ENCODE results near the gene MEP1A.
"Not testable (repeated sequence)": the region's sequence is repeated elsewhere in the genome, so short reads cannot be mapped to it uniquely, and the experiment has no call there.

Gene MEP1A

DNA sequence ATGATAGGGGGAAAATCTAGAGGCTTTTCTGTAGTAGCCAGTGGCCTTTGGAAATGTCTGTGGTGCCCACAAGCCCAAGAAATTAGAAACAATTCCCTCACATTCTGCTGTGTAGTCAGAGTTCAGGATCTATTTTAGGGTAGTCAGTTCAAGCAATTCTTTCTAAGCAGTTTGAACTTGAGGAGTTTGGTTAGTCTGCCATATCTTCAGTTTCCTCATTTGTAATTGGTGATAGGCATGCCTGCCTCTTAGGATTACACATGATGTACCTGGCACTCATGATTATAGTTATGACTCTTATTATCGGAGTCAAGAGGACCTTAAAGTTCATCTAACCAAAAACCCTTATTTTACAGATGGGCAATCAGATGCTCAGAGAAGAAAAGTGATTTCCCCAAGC is 21.2 kb upstream of the MEP1A start:
- no peak overlapping the region for H3K4me3 ChIP-seq (ENCODE audit: low read depth, low read length)
- DNase-seq (ENCODE audit: low read depth): peak; percentile 25
- TF ChIP-seq MYC (IDR thresholded peaks at IDR 0.05; ENCODE audit: low read depth, low read length): no peak
- no peak for TF ChIP-seq POLR2A (IDR thresholded peaks at IDR 0.05; ENCODE audit: extremely low read depth, insufficient read length)
- TF ChIP-seq, protein P1, sequence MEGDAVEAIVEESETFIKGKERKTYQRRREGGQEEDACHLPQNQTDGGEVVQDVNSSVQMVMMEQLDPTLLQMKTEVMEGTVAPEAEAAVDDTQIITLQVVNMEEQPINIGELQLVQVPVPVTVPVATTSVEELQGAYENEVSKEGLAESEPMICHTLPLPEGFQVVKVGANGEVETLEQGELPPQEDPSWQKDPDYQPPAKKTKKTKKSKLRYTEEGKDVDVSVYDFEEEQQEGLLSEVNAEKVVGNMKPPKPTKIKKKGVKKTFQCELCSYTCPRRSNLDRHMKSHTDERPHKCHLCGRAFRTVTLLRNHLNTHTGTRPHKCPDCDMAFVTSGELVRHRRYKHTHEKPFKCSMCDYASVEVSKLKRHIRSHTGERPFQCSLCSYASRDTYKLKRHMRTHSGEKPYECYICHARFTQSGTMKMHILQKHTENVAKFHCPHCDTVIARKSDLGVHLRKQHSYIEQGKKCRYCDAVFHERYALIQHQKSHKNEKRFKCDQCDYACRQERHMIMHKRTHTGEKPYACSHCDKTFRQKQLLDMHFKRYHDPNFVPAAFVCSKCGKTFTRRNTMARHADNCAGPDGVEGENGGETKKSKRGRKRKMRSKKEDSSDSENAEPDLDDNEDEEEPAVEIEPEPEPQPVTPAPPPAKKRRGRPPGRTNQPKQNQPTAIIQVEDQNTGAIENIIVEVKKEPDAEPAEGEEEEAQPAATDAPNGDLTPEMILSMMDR (IDR thresholded peaks at IDR 0.05; ENCODE audit: low read depth, low read length): no peak
- TF ChIP-seq, protein P2, sequence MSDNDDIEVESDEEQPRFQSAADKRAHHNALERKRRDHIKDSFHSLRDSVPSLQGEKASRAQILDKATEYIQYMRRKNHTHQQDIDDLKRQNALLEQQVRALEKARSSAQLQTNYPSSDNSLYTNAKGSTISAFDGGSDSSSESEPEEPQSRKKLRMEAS (IDR thresholded peaks at IDR 0.05; ENCODE audit: low read depth, low read length): no peak

DNA sequence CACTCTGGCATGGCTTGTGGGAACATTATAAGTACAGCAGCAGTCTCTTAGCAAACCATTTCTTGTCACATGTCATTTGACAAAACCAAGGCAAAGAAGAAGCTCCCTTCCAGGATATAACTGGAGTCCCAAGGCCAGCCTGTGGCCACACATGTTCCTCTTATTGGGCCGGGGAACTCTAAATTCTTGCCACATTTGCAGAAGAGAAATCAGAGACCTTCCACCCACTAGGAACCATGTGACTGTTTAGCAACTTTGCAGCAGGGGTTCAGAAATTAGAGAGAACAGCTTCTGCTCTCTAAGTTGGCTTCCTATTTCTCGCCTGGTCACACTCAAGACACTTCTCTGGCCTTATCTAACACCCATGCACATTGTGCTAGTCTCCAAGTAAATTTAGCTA is 20.4 kb upstream of the MEP1A start:
- H3K4me3 ChIP-seq (ENCODE audit: low read depth, low read length): no peak overlapping the region
- TF ChIP-seq POLR2A (IDR thresholded peaks at IDR 0.05; ENCODE audit: extremely low read depth, insufficient read length) (no peak), MYC (IDR thresholded peaks at IDR 0.05; ENCODE audit: low read depth, low read length) (peak; percentile 83)
- TF ChIP-seq, protein P2 (IDR thresholded peaks at IDR 0.05; ENCODE audit: low read depth, low read length): peak; percentile 95
- TF ChIP-seq, protein P1 (IDR thresholded peaks at IDR 0.05; ENCODE audit: low read depth, low read length): no peak
- DNase-seq (ENCODE audit: low read depth): peak; percentile 94

DNA sequence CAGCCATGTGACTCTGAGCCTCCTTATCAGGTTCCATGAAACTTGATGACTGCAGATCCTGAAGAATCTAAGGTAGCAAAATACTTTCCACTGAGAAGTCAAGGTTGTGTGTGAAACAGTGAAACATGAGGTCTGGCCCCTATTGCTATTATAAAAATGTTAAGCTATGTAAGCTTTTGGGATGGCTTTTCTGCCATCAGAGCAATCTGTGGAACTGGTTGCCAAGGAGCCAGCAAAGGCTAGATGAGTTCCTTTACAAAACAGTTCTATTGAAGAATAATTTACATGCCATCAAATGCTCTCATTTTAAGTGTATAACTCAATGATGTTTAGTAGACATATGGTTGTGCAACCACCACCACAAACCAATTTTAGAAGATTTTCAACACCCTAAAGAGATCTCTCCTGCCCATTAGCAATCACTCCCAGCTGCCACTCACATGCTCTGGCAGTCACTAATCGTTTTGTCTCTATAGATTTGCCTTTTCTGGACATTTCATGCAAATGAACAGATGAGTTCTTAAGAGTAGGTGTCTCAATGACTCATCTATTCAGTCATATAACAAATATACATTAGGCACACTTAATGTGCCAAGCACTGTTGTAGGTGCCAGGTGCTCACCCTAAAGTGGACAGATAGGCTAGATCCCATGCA is 19.9 kb upstream of the MEP1A start:
- H3K4me3 ChIP-seq (ENCODE audit: low read depth, low read length): no peak overlapping the region
- DNase-seq (ENCODE audit: low read depth): peak; percentile 62

DNA sequence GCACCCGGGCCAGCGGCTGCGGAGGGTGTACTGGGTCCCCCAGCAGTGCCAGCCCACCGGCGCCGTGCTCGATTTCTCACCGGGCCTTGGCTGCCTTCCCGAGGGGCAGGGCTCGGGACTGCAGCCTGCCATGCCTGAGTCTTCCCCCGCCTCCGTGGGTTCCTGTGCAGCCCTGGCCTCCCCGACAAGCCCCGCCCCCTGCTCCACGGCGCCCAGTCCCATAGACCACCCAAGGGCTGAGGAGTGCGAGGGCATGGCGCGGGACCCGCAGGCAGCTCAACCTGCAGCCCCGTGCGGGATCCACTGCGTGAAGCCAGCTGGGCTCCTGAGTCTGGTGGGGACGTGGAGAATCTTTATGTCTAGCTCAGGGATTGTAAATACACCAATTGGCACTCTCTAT is 18.5 kb upstream of the MEP1A start:
- not testable (repeated sequence) for H3K4me3 ChIP-seq (ENCODE audit: low read depth, low read length); DNase-seq (ENCODE audit: low read depth)

More for the DNA sequence above, 19.9 kb upstream of the MEP1A start:
- TF ChIP-seq MYC (IDR thresholded peaks at IDR 0.05; ENCODE audit: low read depth, low read length) (no peak), POLR2A (IDR thresholded peaks at IDR 0.05; ENCODE audit: extremely low read depth, insufficient read length) (no peak)
- TF ChIP-seq, protein P1 (IDR thresholded peaks at IDR 0.05; ENCODE audit: low read depth, low read length): no peak
- TF ChIP-seq, protein P2 (IDR thresholded peaks at IDR 0.05; ENCODE audit: low read depth, low read length): 0 out of 2 replicates have a peak, but pooled peaks have one; percentile 4

DNA sequence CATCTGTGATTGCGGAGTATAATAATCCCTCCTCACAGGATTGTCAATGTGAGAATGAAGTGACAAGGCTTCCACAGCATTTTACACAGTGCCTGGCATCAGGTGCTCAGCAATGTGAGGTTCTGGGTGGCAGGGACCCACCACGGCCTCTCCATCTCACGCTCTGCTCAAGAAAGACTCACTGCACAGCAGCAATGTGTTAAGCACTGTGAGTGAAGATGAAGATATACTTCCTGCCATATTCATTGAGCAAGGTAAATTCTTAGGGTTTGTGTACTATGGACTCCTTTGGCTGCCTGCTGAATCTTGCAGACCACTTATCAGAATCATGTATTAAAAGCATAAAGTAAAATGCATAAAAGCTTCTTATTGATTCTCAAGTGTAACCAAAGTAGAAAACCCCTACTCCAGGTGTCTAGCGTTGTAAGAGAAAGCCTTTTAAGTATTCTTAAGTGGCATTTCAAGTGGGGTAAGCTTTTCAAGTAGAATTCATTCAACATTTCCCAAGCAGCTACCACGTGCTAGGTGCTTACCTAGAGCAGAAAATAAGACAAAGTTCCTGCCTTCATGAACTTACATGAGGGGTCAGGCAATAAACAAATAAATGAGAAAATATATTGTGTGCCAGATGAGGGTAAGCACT is 17.0 kb upstream of the MEP1A start:
- TF ChIP-seq MYC (IDR thresholded peaks at IDR 0.05; ENCODE audit: low read depth, low read length): no peak
- TF ChIP-seq POLR2A (IDR thresholded peaks at IDR 0.05; ENCODE audit: extremely low read depth, insufficient read length): no peak
- TF ChIP-seq, protein P1 (IDR thresholded peaks at IDR 0.05; ENCODE audit: low read depth, low read length): no peak
- TF ChIP-seq, protein P2 (IDR thresholded peaks at IDR 0.05; ENCODE audit: low read depth, low read length): no peak

DNA sequence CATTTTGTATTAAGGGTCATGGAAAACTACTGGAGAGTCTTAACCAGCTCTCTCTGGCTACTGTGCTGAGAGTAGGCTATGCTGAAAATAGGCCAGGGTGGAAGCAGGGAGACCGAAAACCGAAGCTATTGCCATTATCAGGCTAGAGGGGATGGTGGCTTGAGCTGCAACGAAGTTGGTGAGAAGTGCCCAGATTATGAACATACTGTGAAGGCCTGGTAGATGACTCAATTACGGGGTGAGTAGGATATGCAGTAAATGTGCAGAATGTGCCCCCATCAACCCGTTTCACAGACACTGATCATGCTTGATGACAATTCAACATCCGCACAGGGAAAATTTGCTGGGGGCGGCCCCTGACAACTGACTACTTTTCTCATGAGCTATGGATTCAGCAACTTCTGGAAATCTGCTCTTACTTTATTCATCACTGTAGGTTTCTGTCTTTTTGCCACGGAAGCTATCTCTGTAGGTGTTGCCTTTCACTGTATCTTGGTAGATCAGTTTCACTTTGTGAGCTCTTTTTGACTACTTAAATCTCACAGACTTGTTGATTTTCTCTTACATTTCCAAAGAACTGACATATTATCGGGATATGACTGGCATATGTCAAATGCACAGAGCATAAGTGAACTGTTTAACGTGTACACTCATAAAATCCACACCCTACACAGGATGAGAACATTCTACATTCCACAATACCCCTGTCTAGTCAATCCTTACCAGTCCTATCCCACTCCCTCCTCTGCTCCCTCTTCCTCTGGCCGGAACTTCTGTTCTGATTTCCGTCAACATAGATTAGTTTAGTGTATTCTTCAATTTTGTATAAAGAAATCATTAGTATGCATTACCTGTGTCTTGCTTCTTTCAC is 15.5 kb upstream of the MEP1A start:
- DNase-seq (ENCODE audit: low read depth): no peak
- TF ChIP-seq MYC (IDR thresholded peaks at IDR 0.05; ENCODE audit: low read depth, low read length): no peak
- TF ChIP-seq POLR2A (IDR thresholded peaks at IDR 0.05; ENCODE audit: extremely low read depth, insufficient read length): no peak
- TF ChIP-seq, protein P1 (IDR thresholded peaks at IDR 0.05; ENCODE audit: low read depth, low read length): no peak
- TF ChIP-seq, protein P2 (IDR thresholded peaks at IDR 0.05; ENCODE audit: low read depth, low read length): no peak
- no peak overlapping the region for H3K4me3 ChIP-seq (ENCODE audit: low read depth, low read length)

More for the DNA sequence above, 17.0 kb upstream of the MEP1A start:
- no peak overlapping the region for H3K4me3 ChIP-seq (ENCODE audit: low read depth, low read length)
- no peak for DNase-seq (ENCODE audit: low read depth)
